ENCODE data around the gene HS2ST1.

DNA sequence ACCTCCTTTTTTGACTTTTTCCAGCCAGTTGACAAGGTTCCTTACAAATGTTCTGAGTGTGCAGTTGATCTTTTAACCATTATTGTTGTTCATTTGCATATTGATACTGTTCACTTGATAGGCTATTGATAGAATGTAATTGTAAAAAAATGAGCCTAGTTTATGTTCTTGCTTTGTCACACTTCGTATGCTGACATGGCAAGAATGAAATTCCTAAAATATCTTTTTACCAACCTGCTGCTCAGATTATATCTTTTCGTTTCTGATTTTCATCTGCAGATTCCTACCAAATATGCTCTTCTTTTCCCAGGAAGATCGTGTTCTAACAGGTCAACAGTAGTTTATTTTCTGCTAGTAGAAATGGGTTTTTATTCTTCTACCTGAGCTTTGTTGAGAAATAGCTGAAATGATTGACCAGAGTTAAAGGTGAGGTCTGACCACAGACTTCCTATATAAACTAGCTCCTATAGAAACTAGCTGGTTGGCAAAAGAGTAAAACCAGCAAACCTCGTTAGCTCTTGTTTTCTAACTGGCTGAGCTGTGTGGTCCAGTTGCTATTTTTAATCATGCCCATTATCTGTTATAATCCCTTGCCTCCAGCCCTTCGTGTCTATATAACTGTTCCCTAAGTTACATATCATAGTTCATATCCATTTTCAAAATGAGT lies 174.8 kb downstream of the HS2ST1 start:
- TF ChIP-seq, protein P1, sequence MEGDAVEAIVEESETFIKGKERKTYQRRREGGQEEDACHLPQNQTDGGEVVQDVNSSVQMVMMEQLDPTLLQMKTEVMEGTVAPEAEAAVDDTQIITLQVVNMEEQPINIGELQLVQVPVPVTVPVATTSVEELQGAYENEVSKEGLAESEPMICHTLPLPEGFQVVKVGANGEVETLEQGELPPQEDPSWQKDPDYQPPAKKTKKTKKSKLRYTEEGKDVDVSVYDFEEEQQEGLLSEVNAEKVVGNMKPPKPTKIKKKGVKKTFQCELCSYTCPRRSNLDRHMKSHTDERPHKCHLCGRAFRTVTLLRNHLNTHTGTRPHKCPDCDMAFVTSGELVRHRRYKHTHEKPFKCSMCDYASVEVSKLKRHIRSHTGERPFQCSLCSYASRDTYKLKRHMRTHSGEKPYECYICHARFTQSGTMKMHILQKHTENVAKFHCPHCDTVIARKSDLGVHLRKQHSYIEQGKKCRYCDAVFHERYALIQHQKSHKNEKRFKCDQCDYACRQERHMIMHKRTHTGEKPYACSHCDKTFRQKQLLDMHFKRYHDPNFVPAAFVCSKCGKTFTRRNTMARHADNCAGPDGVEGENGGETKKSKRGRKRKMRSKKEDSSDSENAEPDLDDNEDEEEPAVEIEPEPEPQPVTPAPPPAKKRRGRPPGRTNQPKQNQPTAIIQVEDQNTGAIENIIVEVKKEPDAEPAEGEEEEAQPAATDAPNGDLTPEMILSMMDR (IDR thresholded peaks at IDR 0.05) = no peak
- no peak for TF ChIP-seq POLR2AphosphoS5 (IDR thresholded peaks at IDR 0.05)
